Kidney capillary endothelial cell (primary cell): ENCODE results near the gene SENP5.
"Not testable (repeated sequence)": the region's sequence is repeated elsewhere in the genome, so short reads cannot be mapped to it uniquely, and the experiment has no call there.

ENCODE experiments used
- DNase-seq: peaks from one replicate; pipeline ENCODE4 v3.0.0-alpha.2; 2018; ENCODE audit warnings: low spot score

Gene SENP5

GRCh38 chr3:196867507-196868296 lies at the start of gene SENP5:
Gene SENP5, plus strand, starts transcription at chr3:196867920. Its CDS starts 17,262 bp downstream, at chr3:196885182.
- DNase-seq: peak; percentile 86

GRCh38 chr3:196821806-196822355 lies 45.8 kb upstream of the SENP5 start:
- no peak for DNase-seq

GRCh38 chr3:196829651-196830050 lies 38.1 kb upstream of the SENP5 start:
- DNase-seq: not testable (repeated sequence)

GRCh38 chr3:196835086-196835485 lies 32.6 kb upstream of the SENP5 start:
- no peak for DNase-seq

- not testable (repeated sequence) for DNase-seq
These were observed 31.1 kb upstream of the SENP5 start for GRCh38 chr3:196836626-196837025.

GRCh38 chr3:196837819-196838420 lies 29.8 kb upstream of the SENP5 start:
- peak; percentile 44 for DNase-seq

GRCh38 chr3:196839351-196839750 lies 28.4 kb upstream of the SENP5 start:
- not testable (repeated sequence) for DNase-seq

GRCh38 chr3:196842567-196843434 lies 24.9 kb upstream of the SENP5 start:
- peak; percentile 44 for DNase-seq

GRCh38 chr3:196843435-196844110 lies 24.1 kb upstream of the SENP5 start:
- no peak for DNase-seq

- DNase-seq: not testable (repeated sequence)
These were observed 23.2 kb upstream of the SENP5 start for GRCh38 chr3:196844235-196845219.

- DNase-seq: not testable (repeated sequence)
These were observed 19.3 kb upstream of the SENP5 start for GRCh38 chr3:196848375-196848774.

GRCh38 chr3:196849180-196849741 lies 18.5 kb upstream of the SENP5 start:
- DNase-seq: no peak

- DNase-seq: not testable (repeated sequence)
These were observed 4.7 kb upstream of the SENP5 start for GRCh38 chr3:196863000-196863399.

- DNase-seq: no peak
These were observed 589 bp upstream of the SENP5 start for GRCh38 chr3:196867155-196867506.

- DNase-seq: peak; percentile 21
These were observed 559 bp downstream of the SENP5 start for GRCh38 chr3:196868297-196868661.

GRCh38 chr3:196872316-196872715 lies 4.6 kb downstream of the SENP5 start:
- no peak for DNase-seq

- DNase-seq: not testable (repeated sequence)
These were observed 6.9 kb downstream of the SENP5 start for GRCh38 chr3:196874511-196875094.

- DNase-seq: no peak
These were observed 7.5 kb downstream of the SENP5 start for GRCh38 chr3:196875258-196875657.

- no peak for DNase-seq
These were observed 15.6 kb downstream of the SENP5 start for GRCh38 chr3:196883361-196883760.

- DNase-seq: no peak
These were observed 18.4 kb downstream of the SENP5 start for GRCh38 chr3:196886144-196886543.
